ENCODE measurements around the gene JAKMIP2.
A peak's percentile ranks its signal among the peaks of the same experiment; 100 is the strongest.
"Not testable (repeated sequence)": the region's sequence is repeated elsewhere in the genome, so short reads cannot be mapped to it uniquely, and the experiment has no call there.

The JAKMIP2 gene

GRCh38 chr5:147826361-147826760 lies 43.8 kb upstream of the JAKMIP2 start:
- Histone ChIP-seq H3K9me3 (ENCODE audit: insufficient read depth, low read depth, low read length) (no peaks in the 10 kb centered on the region), H3K27me3 (ENCODE audit: insufficient read depth, low read length, poor library complexity, severe bottlenecking) (no peaks in the 10 kb centered on the region), H3F3A (ENCODE audit: low read depth) (no peaks in the 10 kb centered on the region), H3K9me2 (replicated peaks; ENCODE audit: low read depth, low read length) (no peaks in the 10 kb centered on the region), H2AFZ (ENCODE audit: low read length) (no peak overlapping the region), H3K4me2 (ENCODE audit: low read depth, low read length, poor library complexity, severe bottlenecking) (no peak overlapping the region), H3K4me3 (ENCODE audit: low read length, poor library complexity, severe bottlenecking) (no peak overlapping the region), H3K79me2 (ENCODE audit: insufficient read depth, low read length) (no peaks in the 10 kb centered on the region), H3K4me1 (ENCODE audit: insufficient read depth, low read length, poor library complexity, severe bottlenecking) (no peaks in the 10 kb centered on the region), H3K36me3 (ENCODE audit: insufficient read depth, low read length) (no peaks in the 10 kb centered on the region), H4K20me1 (ENCODE audit: insufficient read depth, low read length, poor library complexity, severe bottlenecking) (no peaks in the 10 kb centered on the region), H3K9ac (ENCODE audit: low read depth, low read length, poor library complexity, severe bottlenecking) (no peak overlapping the region)
- TF ChIP-seq CTCF (conservative IDR thresholded peaks at IDR 0.05; ENCODE audit: low read length) (no peak), EZH2phosphoT487 (IDR thresholded peaks at IDR 0.05; ENCODE audit: borderline replicate concordance) (no peak)

- H3K9me2 ChIP-seq (replicated peaks; ENCODE audit: low read depth, low read length), result no peaks in the 10 kb centered on the region
- no peaks in the 10 kb centered on the region for H3K36me3 ChIP-seq (ENCODE audit: insufficient read depth, low read length)
- H2AFZ ChIP-seq (ENCODE audit: low read length), result peak overlapping the region; percentile 76
- no peaks in the 10 kb centered on the region for H3K9me3 ChIP-seq (ENCODE audit: insufficient read depth, low read depth, low read length)
- no peak for TF ChIP-seq EZH2phosphoT487 (IDR thresholded peaks at IDR 0.05; ENCODE audit: borderline replicate concordance)
- peak; percentile 98 for TF ChIP-seq CTCF (conservative IDR thresholded peaks at IDR 0.05; ENCODE audit: low read length)
- H4K20me1 ChIP-seq (ENCODE audit: insufficient read depth, low read length, poor library complexity, severe bottlenecking), result no peaks in the 10 kb centered on the region
- H3K9ac ChIP-seq (ENCODE audit: low read depth, low read length, poor library complexity, severe bottlenecking), result no peak overlapping the region
- no peaks in the 10 kb centered on the region for H3K79me2 ChIP-seq (ENCODE audit: insufficient read depth, low read length)
- H3K4me2 ChIP-seq (ENCODE audit: low read depth, low read length, poor library complexity, severe bottlenecking), result no peak overlapping the region
- no peak overlapping the region for H3K4me3 ChIP-seq (ENCODE audit: low read length, poor library complexity, severe bottlenecking)
- H3K4me1 ChIP-seq (ENCODE audit: insufficient read depth, low read length, poor library complexity, severe bottlenecking), result no peaks in the 10 kb centered on the region
- no peaks in the 10 kb centered on the region for H3K27me3 ChIP-seq (ENCODE audit: insufficient read depth, low read length, poor library complexity, severe bottlenecking)
- H3F3A ChIP-seq (ENCODE audit: low read depth), result no peaks in the 10 kb centered on the region
Observed at GRCh38 chr5:147822686-147823491, 40.4 kb upstream of the JAKMIP2 start.

GRCh38 chr5:147822222-147822621 lies 39.7 kb upstream of the JAKMIP2 start:
- H3K36me3 ChIP-seq (ENCODE audit: insufficient read depth, low read length); H3K9me3 ChIP-seq (ENCODE audit: insufficient read depth, low read depth, low read length); H3K9ac ChIP-seq (ENCODE audit: low read depth, low read length, poor library complexity, severe bottlenecking); H3K79me2 ChIP-seq (ENCODE audit: insufficient read depth, low read length); H3F3A ChIP-seq (ENCODE audit: low read depth); H3K9me2 ChIP-seq (replicated peaks; ENCODE audit: low read depth, low read length); H4K20me1 ChIP-seq (ENCODE audit: insufficient read depth, low read length, poor library complexity, severe bottlenecking); H3K4me2 ChIP-seq (ENCODE audit: low read depth, low read length, poor library complexity, severe bottlenecking); H3K4me3 ChIP-seq (ENCODE audit: low read length, poor library complexity, severe bottlenecking); H3K4me1 ChIP-seq (ENCODE audit: insufficient read depth, low read length, poor library complexity, severe bottlenecking); H3K27me3 ChIP-seq (ENCODE audit: insufficient read depth, low read length, poor library complexity, severe bottlenecking): not testable (repeated sequence)
- H2AFZ ChIP-seq (ENCODE audit: low read length), result peak overlapping the region; percentile 76

- no peaks in the 10 kb centered on the region for H3K9me3 ChIP-seq (ENCODE audit: insufficient read depth, low read depth, low read length)
- no peak overlapping the region for H3K4me2 ChIP-seq (ENCODE audit: low read depth, low read length, poor library complexity, severe bottlenecking)
- H3K36me3 ChIP-seq (ENCODE audit: insufficient read depth, low read length), result no peaks in the 10 kb centered on the region
- no peaks in the 10 kb centered on the region for H3K79me2 ChIP-seq (ENCODE audit: insufficient read depth, low read length)
- no peak for TF ChIP-seq CTCF (conservative IDR thresholded peaks at IDR 0.05; ENCODE audit: low read length)
- TF ChIP-seq EZH2phosphoT487 (IDR thresholded peaks at IDR 0.05; ENCODE audit: borderline replicate concordance), result no peak
- no peaks in the 10 kb centered on the region for H3K4me1 ChIP-seq (ENCODE audit: insufficient read depth, low read length, poor library complexity, severe bottlenecking)
- no peak overlapping the region for H3K9ac ChIP-seq (ENCODE audit: low read depth, low read length, poor library complexity, severe bottlenecking)
- no peaks in the 10 kb centered on the region for H4K20me1 ChIP-seq (ENCODE audit: insufficient read depth, low read length, poor library complexity, severe bottlenecking)
- no peaks in the 10 kb centered on the region for H3F3A ChIP-seq (ENCODE audit: low read depth)
- H3K4me3 ChIP-seq (ENCODE audit: low read length, poor library complexity, severe bottlenecking), result no peak overlapping the region
- no peaks in the 10 kb centered on the region for H3K9me2 ChIP-seq (replicated peaks; ENCODE audit: low read depth, low read length)
- peak overlapping the region; percentile 76 for H2AFZ ChIP-seq (ENCODE audit: low read length)
- H3K27me3 ChIP-seq (ENCODE audit: insufficient read depth, low read length, poor library complexity, severe bottlenecking), result no peaks in the 10 kb centered on the region
Observed at GRCh38 chr5:147821766-147822165, 39.2 kb upstream of the JAKMIP2 start.
